C4-2B (cell line): ENCODE results near the gene FOXN3.

Source experiments
- ZFX ChIP-seq: fragments of 450-650 bp; IDR thresholded peaks from 2 replicates; pipeline ENCODE4 v1.6.1; 2017
- TF ChIP-seq, protein P1 (sequence below): fragments of 450-650 bp; conservative IDR thresholded peaks from 2 replicates; pipeline ENCODE4 v1.5.1; 2017; ENCODE audit warnings: mild to moderate bottlenecking

DNA sequence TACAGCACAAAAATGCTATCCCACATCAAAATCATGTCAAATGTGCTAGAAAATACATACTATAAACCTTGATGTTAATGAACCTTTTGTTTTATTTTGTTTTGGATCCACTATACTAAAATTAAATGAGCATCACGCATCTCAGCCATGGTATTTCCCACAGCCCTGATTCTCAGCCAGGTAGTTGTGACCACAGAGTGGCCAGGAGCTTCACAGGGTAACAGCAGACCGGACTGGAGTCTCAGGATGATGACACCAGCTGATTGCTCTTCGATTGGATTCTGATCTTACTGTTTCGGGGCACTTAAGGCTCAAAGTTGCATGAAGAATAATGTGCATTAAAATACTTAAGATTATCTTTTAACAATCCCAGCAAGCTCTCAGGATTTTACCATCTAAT lies 134.8 kb downstream of the FOXN3 start:
- TF ChIP-seq, protein P1, sequence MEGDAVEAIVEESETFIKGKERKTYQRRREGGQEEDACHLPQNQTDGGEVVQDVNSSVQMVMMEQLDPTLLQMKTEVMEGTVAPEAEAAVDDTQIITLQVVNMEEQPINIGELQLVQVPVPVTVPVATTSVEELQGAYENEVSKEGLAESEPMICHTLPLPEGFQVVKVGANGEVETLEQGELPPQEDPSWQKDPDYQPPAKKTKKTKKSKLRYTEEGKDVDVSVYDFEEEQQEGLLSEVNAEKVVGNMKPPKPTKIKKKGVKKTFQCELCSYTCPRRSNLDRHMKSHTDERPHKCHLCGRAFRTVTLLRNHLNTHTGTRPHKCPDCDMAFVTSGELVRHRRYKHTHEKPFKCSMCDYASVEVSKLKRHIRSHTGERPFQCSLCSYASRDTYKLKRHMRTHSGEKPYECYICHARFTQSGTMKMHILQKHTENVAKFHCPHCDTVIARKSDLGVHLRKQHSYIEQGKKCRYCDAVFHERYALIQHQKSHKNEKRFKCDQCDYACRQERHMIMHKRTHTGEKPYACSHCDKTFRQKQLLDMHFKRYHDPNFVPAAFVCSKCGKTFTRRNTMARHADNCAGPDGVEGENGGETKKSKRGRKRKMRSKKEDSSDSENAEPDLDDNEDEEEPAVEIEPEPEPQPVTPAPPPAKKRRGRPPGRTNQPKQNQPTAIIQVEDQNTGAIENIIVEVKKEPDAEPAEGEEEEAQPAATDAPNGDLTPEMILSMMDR, result no peak
- TF ChIP-seq ZFX, result no peak
